Measurements from ENCODE around the gene FAAP20.

DNA sequence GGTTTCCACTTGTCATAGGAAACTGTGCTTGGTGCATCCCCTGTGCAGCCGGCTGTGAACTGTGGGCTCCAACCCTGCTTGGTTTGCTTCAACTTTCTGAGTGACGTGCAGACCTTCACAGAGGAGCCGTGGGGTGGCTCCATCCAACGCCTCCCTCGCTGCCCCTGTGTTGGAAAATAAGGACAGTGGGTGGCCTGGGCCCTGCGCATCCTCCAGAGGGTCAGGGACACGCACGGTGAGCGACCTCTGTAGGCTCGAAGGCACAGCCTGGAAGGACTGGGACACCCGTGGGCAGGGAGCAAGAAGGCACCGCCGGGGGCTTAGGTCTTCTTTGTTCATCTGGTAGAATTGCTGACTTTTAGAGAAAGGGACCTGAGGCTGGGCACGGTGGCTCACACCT is 6.5 kb upstream of the FAAP20 start:
- TF ChIP-seq, protein P1, sequence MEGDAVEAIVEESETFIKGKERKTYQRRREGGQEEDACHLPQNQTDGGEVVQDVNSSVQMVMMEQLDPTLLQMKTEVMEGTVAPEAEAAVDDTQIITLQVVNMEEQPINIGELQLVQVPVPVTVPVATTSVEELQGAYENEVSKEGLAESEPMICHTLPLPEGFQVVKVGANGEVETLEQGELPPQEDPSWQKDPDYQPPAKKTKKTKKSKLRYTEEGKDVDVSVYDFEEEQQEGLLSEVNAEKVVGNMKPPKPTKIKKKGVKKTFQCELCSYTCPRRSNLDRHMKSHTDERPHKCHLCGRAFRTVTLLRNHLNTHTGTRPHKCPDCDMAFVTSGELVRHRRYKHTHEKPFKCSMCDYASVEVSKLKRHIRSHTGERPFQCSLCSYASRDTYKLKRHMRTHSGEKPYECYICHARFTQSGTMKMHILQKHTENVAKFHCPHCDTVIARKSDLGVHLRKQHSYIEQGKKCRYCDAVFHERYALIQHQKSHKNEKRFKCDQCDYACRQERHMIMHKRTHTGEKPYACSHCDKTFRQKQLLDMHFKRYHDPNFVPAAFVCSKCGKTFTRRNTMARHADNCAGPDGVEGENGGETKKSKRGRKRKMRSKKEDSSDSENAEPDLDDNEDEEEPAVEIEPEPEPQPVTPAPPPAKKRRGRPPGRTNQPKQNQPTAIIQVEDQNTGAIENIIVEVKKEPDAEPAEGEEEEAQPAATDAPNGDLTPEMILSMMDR (IDR thresholded peaks at IDR 0.05) = no peak
- no peak for TF ChIP-seq POLR2A (IDR thresholded peaks at IDR 0.05)
